Measurements from ENCODE around the gene ANKRD44. TPM values are rescaled to one million over a fixed set of nuclear protein-coding genes. Genes with fewer than 3 reads are reported as not detected.

Gene ANKRD44
- total and polyA plus RNA-seq, 2 of the 8 experiments (the other 6 are each of a cell fraction or from before 2014, with no cell fraction given), result 1.2 to 1.3 TPM

DNA sequence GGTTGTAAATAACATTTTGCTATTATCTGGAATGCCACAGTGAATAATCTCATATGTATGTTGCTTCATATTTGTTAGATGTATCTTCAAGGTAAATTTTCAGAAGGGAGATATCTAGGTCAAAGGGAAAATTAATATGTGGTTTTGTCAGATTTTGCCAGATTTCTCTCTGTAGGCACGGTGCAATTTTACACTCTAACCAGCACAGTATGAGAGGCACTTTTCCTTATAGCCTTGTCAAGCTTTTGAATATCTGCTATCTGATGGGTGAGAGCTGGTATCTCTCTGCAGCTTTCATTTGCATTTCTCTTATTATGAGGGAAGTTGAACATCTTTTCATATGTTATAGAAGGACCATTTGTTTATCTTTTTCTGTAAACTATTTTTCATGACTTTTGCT is 208.3 kb downstream of the ANKRD44 start:
- Histone ChIP-seq H3K27me3 (replicated peaks in 1 of 4; ENCODE audit: control insufficient read depth in 3 of 4, extremely low read depth in 1 of 4, insufficient read depth in 3 of 4, low read length in 3 of 4) (no peaks in the 10 kb centered on the region), H3K18ac (ENCODE audit: extremely low read depth, low read length) (no peak overlapping the region), H4K8ac (ENCODE audit: extremely low read depth, insufficient read depth, low read length) (no peak overlapping the region), H2BK15ac (ENCODE audit: low read length) (no peak overlapping the region), H4K5ac (ENCODE audit: insufficient read length, low read depth, low read length) (no peak overlapping the region), H3K36me3 (ENCODE audit: control insufficient read depth in 2 of 4, insufficient read depth in 4 of 4, low read length in 3 of 4) (no peaks in the 10 kb centered on the region), H3K23me2 (ENCODE audit: low read depth, low read length) (no peaks in the 10 kb centered on the region), H3K4me1 (replicated peaks in 1 of 4; ENCODE audit: control insufficient read depth in 3 of 4, insufficient read depth in 4 of 4, low read length in 3 of 4) (peaks cover 0 to 2% (median 0%) of the 10 kb centered on the region in 4 experiments; a peak in 1 of 7 replicates), H4K20me1 (replicated peaks in 1 of 2; ENCODE audit: control insufficient read depth in 1 of 2, insufficient read depth in 2 of 2, low read length in 2 of 2) (no peaks in the 10 kb centered on the region), H3K9ac (replicated peaks in 1 of 4; ENCODE audit: extremely low read depth in 1 of 4, low read depth in 3 of 4, low read length in 3 of 4) (no peak overlapping the region), H3K14ac (ENCODE audit: insufficient read length) (no peak overlapping the region), H2BK12ac (ENCODE audit: low read depth, low read length) (no peak overlapping the region), H3K79me1 (ENCODE audit: low read depth, low read length) (no peaks in the 10 kb centered on the region), H2BK20ac (ENCODE audit: low read length) (no peak overlapping the region), H3K4me2 (ENCODE audit: insufficient read depth in 1 of 2, low read depth in 2 of 2, low read length in 2 of 2) (no peak overlapping the region), H4K91ac (replicated peaks; ENCODE audit: insufficient read length, low read length) (no peak overlapping the region), H2BK120ac (replicated peaks; ENCODE audit: low read depth, low read length) (no peak overlapping the region), H3K9me3 (ENCODE audit: insufficient read depth in 2 of 2, low read depth in 1 of 2, low read length in 1 of 2) (no peaks in the 10 kb centered on the region), H2BK5ac (ENCODE audit: low read depth, low read length) (no peak overlapping the region), H3K4me3 (ENCODE audit: extremely low read depth in 1 of 4, insufficient read depth in 2 of 4, low read depth in 3 of 4, low read length in 4 of 4) (no peak overlapping the region), H3K79me2 (ENCODE audit: control insufficient read depth in 1 of 2, insufficient read depth in 2 of 2, low read length in 2 of 2) (no peaks in the 10 kb centered on the region), H3K23ac (ENCODE audit: insufficient read length) (no peak overlapping the region), H3K27ac (ENCODE audit: low read depth, low read length) (no peak overlapping the region), H3K4ac (replicated peaks; ENCODE audit: insufficient read length, low read depth, low read length) (no peak overlapping the region), H2AK5ac (ENCODE audit: low read depth, low read length) (no peak overlapping the region), H3K56ac (replicated peaks; ENCODE audit: insufficient read length, low read depth, low read length) (no peak overlapping the region), H2AFZ (ENCODE audit: low read length) (no peak overlapping the region)
- FAIRE-seq (no peak), DNase-seq (ENCODE audit: low read depth in 1 of 2, low spot score in 2 of 2) (no peak)
- WGBS, 2 experiments (ENCODE audit: extremely low coverage in 1 of 2, insufficient coverage in 1 of 2, insufficient read length in 1 of 2, insufficient replicate concordance in 2 of 2, low coverage in 1 of 2, low lambda C conversion rate in 2 of 2, missing lambda C conversion rate in 1 of 2), result 96% methylated on average over 1 of the region's 1 CpG; no CpG with 5 or more reads in 1 of the 2 experiments
- POLR2A ChIA-PET (ENCODE audit: partially characterized antibody), result no interaction called here
- CTCF ChIA-PET (ENCODE audit: partially characterized antibody), result interaction anchor here (1.0 kb wide), 1 partner anchor 11 kb away, joined by 4 read pairs; no protein-coding TSS in a partner anchor
- TF ChIP-seq HDAC2 (IDR thresholded peaks at IDR 0.05; ENCODE audit: borderline replicate concordance in 1 of 2, low read depth in 2 of 2, low read length in 2 of 2) (no peak), EGR1 (IDR thresholded peaks at IDR 0.05; ENCODE audit: borderline replicate concordance, low read depth, low read length) (no peak), BRCA1 (IDR thresholded peaks at IDR 0.05; ENCODE audit: low read depth, low read length) (no peak), CBX8 (IDR thresholded peaks at IDR 0.05; ENCODE audit: borderline replicate concordance, low read depth, low read length) (no peak), KDM4A (IDR thresholded peaks at IDR 0.05; ENCODE audit: low read depth, low read length, severe bottlenecking) (no peak), RNF2 (IDR thresholded peaks at IDR 0.05; ENCODE audit: borderline replicate concordance, low read depth, low read length, missing control alignments, poor library complexity, severe bottlenecking) (no peak), SAP30 (IDR thresholded peaks at IDR 0.05; ENCODE audit: insufficient read depth, insufficient replicate concordance, low read length) (no peak), SIRT6 (IDR thresholded peaks at IDR 0.05; ENCODE audit: low read length) (no peak), RFX5 (IDR thresholded peaks at IDR 0.05; ENCODE audit: borderline replicate concordance, low read depth, low read length) (no peak)
- TF ChIP-seq, protein P1, sequence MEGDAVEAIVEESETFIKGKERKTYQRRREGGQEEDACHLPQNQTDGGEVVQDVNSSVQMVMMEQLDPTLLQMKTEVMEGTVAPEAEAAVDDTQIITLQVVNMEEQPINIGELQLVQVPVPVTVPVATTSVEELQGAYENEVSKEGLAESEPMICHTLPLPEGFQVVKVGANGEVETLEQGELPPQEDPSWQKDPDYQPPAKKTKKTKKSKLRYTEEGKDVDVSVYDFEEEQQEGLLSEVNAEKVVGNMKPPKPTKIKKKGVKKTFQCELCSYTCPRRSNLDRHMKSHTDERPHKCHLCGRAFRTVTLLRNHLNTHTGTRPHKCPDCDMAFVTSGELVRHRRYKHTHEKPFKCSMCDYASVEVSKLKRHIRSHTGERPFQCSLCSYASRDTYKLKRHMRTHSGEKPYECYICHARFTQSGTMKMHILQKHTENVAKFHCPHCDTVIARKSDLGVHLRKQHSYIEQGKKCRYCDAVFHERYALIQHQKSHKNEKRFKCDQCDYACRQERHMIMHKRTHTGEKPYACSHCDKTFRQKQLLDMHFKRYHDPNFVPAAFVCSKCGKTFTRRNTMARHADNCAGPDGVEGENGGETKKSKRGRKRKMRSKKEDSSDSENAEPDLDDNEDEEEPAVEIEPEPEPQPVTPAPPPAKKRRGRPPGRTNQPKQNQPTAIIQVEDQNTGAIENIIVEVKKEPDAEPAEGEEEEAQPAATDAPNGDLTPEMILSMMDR (IDR thresholded peaks at IDR 0.05; ENCODE audit: control extremely low read depth in 1 of 3, insufficient read depth in 1 of 3, low read depth in 1 of 3, low read length in 3 of 3), result no peak

All from H1 (cell line).